WTC11 (cell line): ENCODE results near the gene PTGER3.

Experiments
- ARID4B ChIP-seq: sonication (generic); formaldehyde crosslinking; IDR thresholded peaks from 2 replicates; pipeline ENCODE4 v1.8.0; 2023; ENCODE audit warnings: missing genetic modification reagents, mild to moderate bottlenecking, borderline replicate concordance
- ATF3 ChIP-seq: sonication (generic); formaldehyde crosslinking; conservative IDR thresholded peaks from 2 replicates; pipeline ENCODE4 v1.8.1; 2022; ENCODE audit warnings: mild to moderate bottlenecking, missing genetic modification reagents
- CTCF ChIP-seq: fragments of 200-600 bp; IDR thresholded peaks from 2 replicates; pipeline ENCODE4 v1.8.0; 2022; ENCODE audit warnings: antibody characterized with exemption
- FOXP4 ChIP-seq: sonication (generic); formaldehyde crosslinking; IDR thresholded peaks from 2 replicates; pipeline ENCODE4 v1.8.0; 2022; ENCODE audit warnings: mild to moderate bottlenecking, missing genetic modification reagents
- GRHL2 ChIP-seq: fragments of 250-450 bp; sonication (Bioruptor Pico); IDR thresholded peaks from 2 replicates; pipeline ENCODE4 v1.8.0; 2022; ENCODE audit warnings: mild to moderate bottlenecking, moderate library complexity; ENCODE audit not compliant: insufficient replicate concordance, severe bottlenecking
- MAX ChIP-seq: sonication (generic); formaldehyde crosslinking; IDR thresholded peaks from 2 replicates; pipeline ENCODE4 v1.8.0; 2022; ENCODE audit warnings: mild to moderate bottlenecking, missing genetic modification reagents
- NR1H2 ChIP-seq: sonication (generic); formaldehyde crosslinking; IDR thresholded peaks from 2 replicates; pipeline ENCODE4 v1.9.0; 2021; ENCODE audit warnings: mild to moderate bottlenecking, moderate library complexity, missing genetic modification reagents
- RORB ChIP-seq: fragments of 250-450 bp; sonication (Bioruptor Pico); IDR thresholded peaks from 2 replicates; pipeline ENCODE4 v1.9.0; 2021; ENCODE audit warnings: mild to moderate bottlenecking
- TCF7 ChIP-seq: sonication (generic); formaldehyde crosslinking; IDR thresholded peaks from 2 replicates; pipeline ENCODE4 v1.8.0; 2022; ENCODE audit warnings: mild to moderate bottlenecking, low read depth, missing genetic modification reagents, moderate library complexity
- ZNF121 ChIP-seq: sonication (generic); formaldehyde crosslinking; IDR thresholded peaks from 2 replicates; pipeline ENCODE4 v1.8.0; 2023; ENCODE audit warnings: missing genetic modification reagents
- ZNF425 ChIP-seq: fragments of 250-450 bp; sonication (Bioruptor Pico); conservative IDR thresholded peaks from 2 replicates; pipeline ENCODE4 v1.9.0; 2021; ENCODE audit warnings: mild to moderate bottlenecking

- TF ChIP-seq ARID4B: no peak
- TF ChIP-seq MAX (CRISPR knock-in tag): no peak
- TF ChIP-seq CTCF: no peak
- TF ChIP-seq ZNF425 (CRISPR knock-in tag): no peak
- no peak for TF ChIP-seq TCF7
- TF ChIP-seq RORB (CRISPR knock-in tag): no peak
- TF ChIP-seq NR1H2 (CRISPR knock-in tag): no peak
- TF ChIP-seq ATF3 (CRISPR knock-in tag): no peak
- TF ChIP-seq GRHL2 (CRISPR knock-in tag): no peak
- no peak for TF ChIP-seq ZNF121 (CRISPR knock-in tag)
- no peak for TF ChIP-seq FOXP4
These were observed 86.1 kb downstream of the PTGER3 start for GRCh38 chr1:70961374-70961975.
